Psoas muscle (tissue), 8 donors: ENCODE measurements around the gene C19orf73. TPM values are rescaled to one million over a fixed set of nuclear protein-coding genes. Genes with fewer than 3 reads are reported as not detected.

Source experiments
- ATAC-seq, 4 donors: fragments of 200-7000 bp; cut with Tn5 transposase; one replicate each; pipeline ENCODE4 v1.9.1; 2020; ENCODE audit warnings: moderate library complexity in 3 of 4, mild to moderate bottlenecking in 2 of 4
- DNase-seq, 2 donors: peaks; one replicate each; pipeline ENCODE4 v3.0.0-alpha.2; 2020
- H3K27ac ChIP-seq: fragments of 200-600 bp; one replicate; pipeline ENCODE4 v1.8.0; 2022
- H3K27me3 ChIP-seq, 3 donors: fragments of 200-600 bp in 1 of 3; one replicate each; pipeline versions ENCODE4 v1.6.1 to v1.8.0; 2013 to 2022; ENCODE audit warnings: low read length in 2 of 3, mild to moderate bottlenecking in 2 of 3, moderate library complexity in 1 of 3; ENCODE audit not compliant: insufficient read depth in 3 of 3
- H3K36me3 ChIP-seq, 2 donors: fragments of 200-600 bp in 1 of 2; one replicate each; pipeline versions ENCODE4 v1.6.1 to v1.8.0; 2013 to 2022; ENCODE audit warnings: low read depth in 1 of 2, mild to moderate bottlenecking in 1 of 2, moderate library complexity in 1 of 2; ENCODE audit not compliant: insufficient read depth in 1 of 2
- H3K4me1 ChIP-seq: fragments of 200-600 bp; one replicate; pipeline ENCODE4 v1.8.0; 2022
- H3K4me3 ChIP-seq: fragments of 200-600 bp; one replicate; pipeline ENCODE4 v1.8.0; 2022; ENCODE audit warnings: mild to moderate bottlenecking
- H3K9me3 ChIP-seq: fragments of 200-600 bp; one replicate; pipeline ENCODE4 v1.8.0; 2022
- CTCF ChIP-seq: fragments of 200-600 bp; IDR thresholded peaks from one replicate; pipeline ENCODE4 v1.8.0; 2022; ENCODE audit warnings: antibody characterized with exemption
- WGBS, 3 donors: extraction: QIAGEN DNeasy Blood & Tissue Kit; methylation state at CpG; one replicate each; pipeline versions ENCODE4 v1.1.6 to v1.1.7; 2013; 5-methylcytosine and 5-hydroxymethylcytosine counted together
- intact Hi-C, 2 donors: fragments of 100-400 bp; cut with DNase I; formaldehyde crosslinking; loops; one replicate each; pipeline versions ENCODE4 v1.11.0 to v1.14.2; 2022
- polyA plus RNA-seq, 3 donors: library from polyadenylated mRNA; stranded (reverse); fragments of 200-250 nt; gene quantifications; one replicate each; pipeline ENCODE4 v1.2.3, GENCODE V29; 2013
- total RNA-seq, 4 donors: library from RNA; stranded (reverse); fragmentation: NEBNext Ultra II Directional in 2 of 4; extraction: Animal tissue kit (Norgen Biotek cat#: 25700) in 2 of 4; gene quantifications; one replicate each; pipeline versions ENCODE4 v1.2.1 to v1.2.4, GENCODE V29; 2021 to 2023
- donor health status: healthy with polysubstance abuse.
- donor health status: DM: no; HTN: no; CAD: no; lungs with moderate emphysema.
- donor health status: Bipolar disorder and iron deficiency.
- donor health status: healthy.
- donor health status: DM: yes; HTN: yes; CAD: no.
- donor health status: DM: no; HTN: no; CAD: no.
- donor health status: DM: no; HTN: no; CAD: no.
- donor health status: DM: yes; HTN: yes; CAD: no.

C19orf73 gene
- total and polyA plus RNA-seq, 7 donors = 0.54 to 1.9 (median 1.6) TPM

GRCh38 chr19:49097453-49098288 is 21.3 kb downstream of the C19orf73 start:
- Histone ChIP-seq H3K9me3 (no peaks in the 10 kb centered on the region), H3K27ac (peak overlapping the region; percentile 69), H3K27me3 (no peaks in the 10 kb centered on the region), H3K36me3 (peaks cover 8 to 88% of the 10 kb centered on the region in 2 donors), H3K4me1 (peaks cover 55% of the 10 kb centered on the region), H3K4me3 (no peak overlapping the region)
- DNase-seq (peak; percentile 67 to 84), ATAC-seq (peak; percentile 69 to 83 (median 80))
- 22 to 31% (median 23%) methylated on average over 8 of the region's 8 CpGs for WGBS, 3 donors
- peak; percentile 100 for TF ChIP-seq CTCF
- intact Hi-C loops = loop anchor here (1.0 to 5.0 kb wide), 3 partner anchors 45 to 100 kb away; no protein-coding TSS in a partner anchor

- ATAC-seq = peak; percentile 88 to 93 (median 90)
- H3K27ac ChIP-seq = peak overlapping the region; percentile 69
- H3K4me3 ChIP-seq = peak overlapping the region; percentile 7
- no peak for TF ChIP-seq CTCF
- H3K4me1 ChIP-seq = peaks cover 55% of the 10 kb centered on the region
- intact Hi-C loops = loop anchor here (5.0 kb wide), 1 partner anchor 103 kb away; no protein-coding TSS in a partner anchor
- peak; percentile 58 to 86 for DNase-seq
- 32 to 46% (median 34%) methylated on average over 23 of the region's 23 CpGs for WGBS, 3 donors
- H3K27me3 ChIP-seq = no peaks in the 10 kb centered on the region
- H3K36me3 ChIP-seq = peaks cover 8 to 88% of the 10 kb centered on the region in 2 donors
- H3K9me3 ChIP-seq = no peaks in the 10 kb centered on the region
Measured at GRCh38 chr19:49094505-49095482, 24.1 kb downstream of the C19orf73 start.

GRCh38 chr19:49092686-49093085 is 26.3 kb downstream of the C19orf73 start:
- Histone ChIP-seq H3K36me3 (peaks cover 5 to 90% of the 10 kb centered on the region in 2 donors), H3K4me3 (no peak overlapping the region), H3K27me3 (no peaks in the 10 kb centered on the region), H3K27ac (no peak overlapping the region), H3K4me1 (peaks cover 40% of the 10 kb centered on the region), H3K9me3 (no peaks in the 10 kb centered on the region)
- ATAC-seq (no peak), DNase-seq (no peak)
- WGBS, 3 donors = 86 to 92% (median 92%) methylated on average over 6 of the region's 6 CpGs
- intact Hi-C loops = no loop called here
- no peak for TF ChIP-seq CTCF

- ATAC-seq (no peak), DNase-seq (no peak)
- 87 to 88% (median 87%) methylated on average over 17 of the region's 17 CpGs for WGBS, 3 donors
- no peak for TF ChIP-seq CTCF
- peaks cover 40% of the 10 kb centered on the region for H3K4me1 ChIP-seq
- intact Hi-C loops = no loop called here
- no peak overlapping the region for H3K27ac ChIP-seq
- no peaks in the 10 kb centered on the region for H3K9me3 ChIP-seq
- H3K27me3 ChIP-seq = no peaks in the 10 kb centered on the region
- H3K36me3 ChIP-seq = peaks cover 7 to 89% of the 10 kb centered on the region in 2 donors
- H3K4me3 ChIP-seq = no peak overlapping the region
Measured at GRCh38 chr19:49091391-49092038, 27.4 kb downstream of the C19orf73 start.
